ENCODE measurements around the gene PACRG.

DNA sequence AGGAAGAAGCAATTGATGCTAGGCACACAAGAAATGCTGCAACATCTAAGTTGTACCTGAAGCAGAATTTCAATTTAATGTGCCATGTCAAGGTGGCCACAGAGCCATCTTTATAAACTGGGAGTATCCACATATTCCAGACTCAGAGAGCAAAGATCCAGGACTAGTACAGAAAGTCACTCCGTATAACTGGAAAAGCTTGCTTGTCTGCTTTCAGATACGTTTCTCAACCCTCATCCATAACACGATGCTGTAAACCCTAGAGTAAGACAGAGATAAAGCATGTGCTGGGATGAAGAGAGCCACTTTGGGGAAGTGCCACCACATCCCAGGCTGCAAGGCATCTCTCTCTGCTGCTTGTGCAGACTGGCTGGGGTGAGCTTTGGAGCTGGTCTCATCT lies 134.7 kb downstream of the PACRG start:
- TF ChIP-seq REST (IDR thresholded peaks at IDR 0.05; ENCODE audit: insufficient read depth in 1 of 2, low read depth in 2 of 2, low read length in 1 of 2) = no peak
- TF ChIP-seq, protein P1, sequence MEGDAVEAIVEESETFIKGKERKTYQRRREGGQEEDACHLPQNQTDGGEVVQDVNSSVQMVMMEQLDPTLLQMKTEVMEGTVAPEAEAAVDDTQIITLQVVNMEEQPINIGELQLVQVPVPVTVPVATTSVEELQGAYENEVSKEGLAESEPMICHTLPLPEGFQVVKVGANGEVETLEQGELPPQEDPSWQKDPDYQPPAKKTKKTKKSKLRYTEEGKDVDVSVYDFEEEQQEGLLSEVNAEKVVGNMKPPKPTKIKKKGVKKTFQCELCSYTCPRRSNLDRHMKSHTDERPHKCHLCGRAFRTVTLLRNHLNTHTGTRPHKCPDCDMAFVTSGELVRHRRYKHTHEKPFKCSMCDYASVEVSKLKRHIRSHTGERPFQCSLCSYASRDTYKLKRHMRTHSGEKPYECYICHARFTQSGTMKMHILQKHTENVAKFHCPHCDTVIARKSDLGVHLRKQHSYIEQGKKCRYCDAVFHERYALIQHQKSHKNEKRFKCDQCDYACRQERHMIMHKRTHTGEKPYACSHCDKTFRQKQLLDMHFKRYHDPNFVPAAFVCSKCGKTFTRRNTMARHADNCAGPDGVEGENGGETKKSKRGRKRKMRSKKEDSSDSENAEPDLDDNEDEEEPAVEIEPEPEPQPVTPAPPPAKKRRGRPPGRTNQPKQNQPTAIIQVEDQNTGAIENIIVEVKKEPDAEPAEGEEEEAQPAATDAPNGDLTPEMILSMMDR (IDR thresholded peaks at IDR 0.05) = no peak
